Measurements from ENCODE around the gene PLCXD3.

Gene PLCXD3

DNA sequence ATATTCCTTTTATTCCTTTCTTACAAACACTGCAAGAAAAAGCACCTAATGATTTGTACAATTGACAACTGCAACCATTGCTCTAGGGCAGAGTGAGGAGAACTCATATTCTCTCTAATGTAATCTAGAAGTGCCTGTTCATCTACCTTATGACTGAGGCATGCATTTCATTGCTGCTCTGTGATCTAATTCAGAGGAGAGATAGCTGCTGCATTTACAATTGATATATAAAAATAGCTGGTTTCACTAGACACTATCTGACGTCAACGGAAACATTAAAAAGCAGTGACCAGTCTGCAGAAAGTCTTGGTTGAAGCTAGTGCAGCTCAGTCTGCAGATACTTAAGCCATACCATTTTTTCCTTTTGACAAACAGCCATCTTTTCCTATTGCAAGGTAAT is 224.2 kb downstream of the PLCXD3 start:
- TF ChIP-seq, protein P1, sequence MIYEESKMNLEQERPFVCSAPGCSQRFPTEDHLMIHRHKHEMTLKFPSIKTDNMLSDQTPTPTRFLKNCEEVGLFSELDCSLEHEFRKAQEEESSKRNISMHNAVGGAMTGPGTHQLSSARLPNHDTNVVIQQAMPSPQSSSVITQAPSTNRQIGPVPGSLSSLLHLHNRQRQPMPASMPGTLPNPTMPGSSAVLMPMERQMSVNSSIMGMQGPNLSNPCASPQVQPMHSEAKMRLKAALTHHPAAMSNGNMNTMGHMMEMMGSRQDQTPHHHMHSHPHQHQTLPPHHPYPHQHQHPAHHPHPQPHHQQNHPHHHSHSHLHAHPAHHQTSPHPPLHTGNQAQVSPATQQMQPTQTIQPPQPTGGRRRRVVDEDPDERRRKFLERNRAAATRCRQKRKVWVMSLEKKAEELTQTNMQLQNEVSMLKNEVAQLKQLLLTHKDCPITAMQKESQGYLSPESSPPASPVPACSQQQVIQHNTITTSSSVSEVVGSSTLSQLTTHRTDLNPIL (CRISPR knock-in tag; IDR thresholded peaks at IDR 0.05; ENCODE audit: low read depth), result peak; percentile 39; the same call in 1 of the 2 replicates
- TF ChIP-seq, protein P2, sequence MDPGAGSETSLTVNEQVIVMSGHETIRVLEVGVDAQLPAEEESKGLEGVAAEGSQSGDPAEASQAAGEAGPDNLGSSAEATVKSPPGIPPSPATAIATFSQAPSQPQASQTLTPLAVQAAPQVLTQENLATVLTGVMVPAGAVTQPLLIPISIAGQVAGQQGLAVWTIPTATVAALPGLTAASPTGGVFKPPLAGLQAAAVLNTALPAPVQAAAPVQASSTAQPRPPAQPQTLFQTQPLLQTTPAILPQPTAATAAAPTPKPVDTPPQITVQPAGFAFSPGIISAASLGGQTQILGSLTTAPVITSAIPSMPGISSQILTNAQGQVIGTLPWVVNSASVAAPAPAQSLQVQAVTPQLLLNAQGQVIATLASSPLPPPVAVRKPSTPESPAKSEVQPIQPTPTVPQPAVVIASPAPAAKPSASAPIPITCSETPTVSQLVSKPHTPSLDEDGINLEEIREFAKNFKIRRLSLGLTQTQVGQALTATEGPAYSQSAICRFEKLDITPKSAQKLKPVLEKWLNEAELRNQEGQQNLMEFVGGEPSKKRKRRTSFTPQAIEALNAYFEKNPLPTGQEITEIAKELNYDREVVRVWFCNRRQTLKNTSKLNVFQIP (CRISPR knock-in tag; IDR thresholded peaks at IDR 0.05; ENCODE audit: borderline replicate concordance, low read depth), result no peak
- TF ChIP-seq ISL1 (CRISPR knock-in tag; IDR thresholded peaks at IDR 0.05) (peak; percentile 53), RARB (CRISPR knock-in tag; IDR thresholded peaks at IDR 0.05) (no peak), TCF4 (CRISPR knock-in tag; IDR thresholded peaks at IDR 0.05; ENCODE audit: borderline replicate concordance) (peak; percentile 38)
- ATAC-seq, result no peak; the same call in 2 of the 3 replicates

DNA sequence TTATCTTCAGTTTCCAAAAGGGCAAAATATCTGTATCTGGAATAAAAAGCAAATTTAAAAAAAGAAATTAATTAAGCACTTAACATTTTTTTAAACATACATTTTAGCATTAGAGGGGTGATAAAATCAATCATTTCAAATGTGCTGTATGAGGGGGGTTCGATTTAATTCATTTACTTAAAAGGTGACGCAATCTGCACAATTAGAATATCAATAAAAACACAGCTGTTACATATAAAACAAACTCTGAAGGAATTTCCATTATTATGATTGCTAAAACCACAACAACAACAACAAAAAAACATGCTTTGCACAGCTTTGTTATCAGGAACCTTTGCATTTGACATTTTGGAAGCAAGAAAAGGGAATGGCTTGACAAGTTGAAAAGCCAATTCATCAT is 225.5 kb downstream of the PLCXD3 start:
- no peak for ATAC-seq
- TF ChIP-seq, protein P2 (CRISPR knock-in tag; IDR thresholded peaks at IDR 0.05; ENCODE audit: borderline replicate concordance, low read depth), result no peak
- TF ChIP-seq ZNF565 (CRISPR knock-in tag; conservative IDR thresholded peaks at IDR 0.05; ENCODE audit: low read depth), result no peak
- TF ChIP-seq ZNF8 (CRISPR knock-in tag; IDR thresholded peaks at IDR 0.05), result no peak
- TF ChIP-seq ARNTL (CRISPR knock-in tag; IDR thresholded peaks at IDR 0.05; ENCODE audit: borderline replicate concordance, low read depth), result no peak
- no peak for TF ChIP-seq TOX (CRISPR knock-in tag; IDR thresholded peaks at IDR 0.05; ENCODE audit: borderline replicate concordance)
- TF ChIP-seq, protein P1 (CRISPR knock-in tag; IDR thresholded peaks at IDR 0.05; ENCODE audit: low read depth), result no peak
- no peak for TF ChIP-seq TSHZ2 (CRISPR knock-in tag; IDR thresholded peaks at IDR 0.05)
- TF ChIP-seq, protein P3, sequence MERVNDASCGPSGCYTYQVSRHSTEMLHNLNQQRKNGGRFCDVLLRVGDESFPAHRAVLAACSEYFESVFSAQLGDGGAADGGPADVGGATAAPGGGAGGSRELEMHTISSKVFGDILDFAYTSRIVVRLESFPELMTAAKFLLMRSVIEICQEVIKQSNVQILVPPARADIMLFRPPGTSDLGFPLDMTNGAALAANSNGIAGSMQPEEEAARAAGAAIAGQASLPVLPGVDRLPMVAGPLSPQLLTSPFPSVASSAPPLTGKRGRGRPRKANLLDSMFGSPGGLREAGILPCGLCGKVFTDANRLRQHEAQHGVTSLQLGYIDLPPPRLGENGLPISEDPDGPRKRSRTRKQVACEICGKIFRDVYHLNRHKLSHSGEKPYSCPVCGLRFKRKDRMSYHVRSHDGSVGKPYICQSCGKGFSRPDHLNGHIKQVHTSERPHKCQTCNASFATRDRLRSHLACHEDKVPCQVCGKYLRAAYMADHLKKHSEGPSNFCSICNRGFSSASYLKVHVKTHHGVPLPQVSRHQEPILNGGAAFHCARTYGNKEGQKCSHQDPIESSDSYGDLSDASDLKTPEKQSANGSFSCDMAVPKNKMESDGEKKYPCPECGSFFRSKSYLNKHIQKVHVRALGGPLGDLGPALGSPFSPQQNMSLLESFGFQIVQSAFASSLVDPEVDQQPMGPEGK (CRISPR knock-in tag; IDR thresholded peaks at IDR 0.05; ENCODE audit: borderline replicate concordance), result no peak
- TF ChIP-seq CSRNP3 (CRISPR knock-in tag; IDR thresholded peaks at IDR 0.05), result no peak
- no peak for TF ChIP-seq ESRRG (CRISPR knock-in tag; IDR thresholded peaks at IDR 0.05)
- no peak for TF ChIP-seq ZC3H10 (CRISPR knock-in tag; IDR thresholded peaks at IDR 0.05)
- no peak for TF ChIP-seq ZNF70 (CRISPR knock-in tag; IDR thresholded peaks at IDR 0.05)
- no peak for TF ChIP-seq CSDC2 (CRISPR knock-in tag; IDR thresholded peaks at IDR 0.05)
- no peak for TF ChIP-seq ZFP30 (CRISPR knock-in tag; IDR thresholded peaks at IDR 0.05)
